ENCODE data around the gene COL4A6. TPM values are rescaled to one million over a fixed set of nuclear protein-coding genes. Genes with fewer than 3 reads are reported as not detected.
A peak's percentile ranks its signal among the peaks of the same experiment; 100 is the strongest.

COL4A6 gene
- total and polyA plus RNA-seq, 12 donors, result 0.14 to 1.4 (median 0.73) TPM

DNA sequence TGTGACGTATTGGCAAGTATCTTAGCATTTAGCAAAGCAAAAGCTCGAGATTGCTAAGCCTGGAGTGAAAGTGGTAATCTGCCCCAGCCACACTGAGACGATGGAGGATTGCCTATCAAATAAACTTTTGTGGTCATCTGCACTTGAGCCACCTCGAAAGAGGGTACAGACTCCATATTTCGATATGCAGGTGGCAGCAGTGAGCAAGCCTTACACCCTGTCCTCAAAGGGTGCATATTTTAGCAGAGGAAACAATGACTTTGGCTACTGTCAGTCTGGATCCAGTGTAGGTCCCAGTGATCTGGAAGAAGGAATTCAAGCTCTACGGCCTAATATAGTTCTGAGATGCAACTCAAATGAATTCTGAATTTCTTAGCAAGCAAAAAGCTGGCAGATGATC, 192.8 kb downstream of the COL4A6 start:
- WGBS, 4 donors, result 51 to 74% (median 66%) methylated on average over 6 of the region's 6 CpGs
- Histone ChIP-seq H3K4me3 (no peak overlapping the region), H3K9me3 (replicated peaks in 1 of 3) (no peaks in the 10 kb centered on the region), H3K4me1 (replicated peaks in 1 of 2) (no peaks in the 10 kb centered on the region), H3K27ac (no peak overlapping the region), H3K27me3 (peaks cover 31% of the 10 kb centered on the region), H3K36me3 (replicated peaks in 1 of 2) (no peaks in the 10 kb centered on the region)
- no peak for DNase-seq
- TF ChIP-seq, protein P1, sequence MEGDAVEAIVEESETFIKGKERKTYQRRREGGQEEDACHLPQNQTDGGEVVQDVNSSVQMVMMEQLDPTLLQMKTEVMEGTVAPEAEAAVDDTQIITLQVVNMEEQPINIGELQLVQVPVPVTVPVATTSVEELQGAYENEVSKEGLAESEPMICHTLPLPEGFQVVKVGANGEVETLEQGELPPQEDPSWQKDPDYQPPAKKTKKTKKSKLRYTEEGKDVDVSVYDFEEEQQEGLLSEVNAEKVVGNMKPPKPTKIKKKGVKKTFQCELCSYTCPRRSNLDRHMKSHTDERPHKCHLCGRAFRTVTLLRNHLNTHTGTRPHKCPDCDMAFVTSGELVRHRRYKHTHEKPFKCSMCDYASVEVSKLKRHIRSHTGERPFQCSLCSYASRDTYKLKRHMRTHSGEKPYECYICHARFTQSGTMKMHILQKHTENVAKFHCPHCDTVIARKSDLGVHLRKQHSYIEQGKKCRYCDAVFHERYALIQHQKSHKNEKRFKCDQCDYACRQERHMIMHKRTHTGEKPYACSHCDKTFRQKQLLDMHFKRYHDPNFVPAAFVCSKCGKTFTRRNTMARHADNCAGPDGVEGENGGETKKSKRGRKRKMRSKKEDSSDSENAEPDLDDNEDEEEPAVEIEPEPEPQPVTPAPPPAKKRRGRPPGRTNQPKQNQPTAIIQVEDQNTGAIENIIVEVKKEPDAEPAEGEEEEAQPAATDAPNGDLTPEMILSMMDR (IDR thresholded peaks at IDR 0.05), result no peak
- no peak for TF ChIP-seq POLR2A (IDR thresholded peaks at IDR 0.05)
- intact Hi-C loops (cut with DNase I), result no loop called here

DNA sequence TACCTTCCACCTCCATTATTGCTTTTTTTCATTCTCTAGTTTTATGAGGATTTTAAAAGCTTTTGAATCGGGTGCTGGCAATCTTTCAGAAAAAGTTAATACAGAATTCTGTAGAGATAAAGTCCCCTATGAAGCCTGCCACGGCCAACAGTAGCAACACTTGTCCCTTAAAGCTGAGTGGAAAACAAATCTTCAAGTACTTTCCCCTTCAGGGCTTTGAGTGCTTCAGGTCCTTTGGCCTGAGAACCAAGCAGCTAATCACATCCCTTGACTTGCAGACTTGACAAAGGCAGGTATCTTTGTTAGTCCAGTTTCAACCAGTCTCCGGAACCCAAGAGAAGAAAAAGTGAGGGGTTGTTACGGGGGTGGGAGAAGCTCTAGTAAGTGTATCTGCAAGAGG, 202.2 kb downstream of the COL4A6 start:
- Histone ChIP-seq H3K27me3 (peaks cover 22% of the 10 kb centered on the region), H3K36me3 (replicated peaks in 1 of 2) (no peaks in the 10 kb centered on the region), H3K4me3 (no peak overlapping the region), H3K9me3 (replicated peaks in 1 of 3) (no peaks in the 10 kb centered on the region), H3K4me1 (replicated peaks in 1 of 2) (no peaks in the 10 kb centered on the region), H3K27ac (no peak overlapping the region)
- no peak for DNase-seq
- WGBS, 4 donors, result 65 to 85% (median 79%) methylated on average over 3 to 4 of the region's 4 CpGs
- intact Hi-C loops (cut with DNase I), result loop anchor here in 1 of 2 donors (10.0 kb wide), 1 partner anchor 289 kb away; no protein-coding TSS in a partner anchor
- TF ChIP-seq, protein P1 (IDR thresholded peaks at IDR 0.05), result no peak
- no peak for TF ChIP-seq POLR2A (IDR thresholded peaks at IDR 0.05)

DNA sequence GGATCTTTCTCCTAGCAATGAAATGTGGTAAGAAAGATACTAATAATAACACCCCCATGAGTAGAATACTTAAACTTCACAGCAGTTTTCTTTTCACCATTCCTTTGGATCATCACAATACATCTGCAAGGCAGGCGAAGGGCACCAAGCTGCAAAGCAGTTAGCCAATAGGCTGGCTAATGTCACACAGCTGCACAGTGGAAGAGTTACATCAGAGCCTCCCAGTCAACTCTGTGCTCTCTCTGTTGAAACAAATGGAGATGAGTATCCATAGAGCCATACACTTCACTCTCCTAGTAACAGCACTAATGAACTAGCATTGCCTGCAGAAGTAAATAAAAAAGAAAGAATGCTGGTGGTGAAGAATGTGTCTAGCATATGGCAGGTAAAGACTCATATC, 207.6 kb downstream of the COL4A6 start:
- 64 to 100% (median 88%) methylated on average over 1 of the region's 1 CpG for WGBS, 4 donors
- Histone ChIP-seq H3K4me3 (no peak overlapping the region), H3K9me3 (replicated peaks in 1 of 3) (no peaks in the 10 kb centered on the region), H3K27me3 (peaks cover 5% of the 10 kb centered on the region), H3K36me3 (replicated peaks in 1 of 2) (no peaks in the 10 kb centered on the region), H3K4me1 (replicated peaks in 1 of 2) (no peaks in the 10 kb centered on the region), H3K27ac (no peak overlapping the region)
- TF ChIP-seq, protein P1 (IDR thresholded peaks at IDR 0.05), result no peak
- no peak for TF ChIP-seq POLR2A (IDR thresholded peaks at IDR 0.05)
- no peak for DNase-seq
- intact Hi-C loops (cut with DNase I), result loop anchor here in 1 of 2 donors (10.0 kb wide), 1 partner anchor 294 kb away; no protein-coding TSS in a partner anchor

DNA sequence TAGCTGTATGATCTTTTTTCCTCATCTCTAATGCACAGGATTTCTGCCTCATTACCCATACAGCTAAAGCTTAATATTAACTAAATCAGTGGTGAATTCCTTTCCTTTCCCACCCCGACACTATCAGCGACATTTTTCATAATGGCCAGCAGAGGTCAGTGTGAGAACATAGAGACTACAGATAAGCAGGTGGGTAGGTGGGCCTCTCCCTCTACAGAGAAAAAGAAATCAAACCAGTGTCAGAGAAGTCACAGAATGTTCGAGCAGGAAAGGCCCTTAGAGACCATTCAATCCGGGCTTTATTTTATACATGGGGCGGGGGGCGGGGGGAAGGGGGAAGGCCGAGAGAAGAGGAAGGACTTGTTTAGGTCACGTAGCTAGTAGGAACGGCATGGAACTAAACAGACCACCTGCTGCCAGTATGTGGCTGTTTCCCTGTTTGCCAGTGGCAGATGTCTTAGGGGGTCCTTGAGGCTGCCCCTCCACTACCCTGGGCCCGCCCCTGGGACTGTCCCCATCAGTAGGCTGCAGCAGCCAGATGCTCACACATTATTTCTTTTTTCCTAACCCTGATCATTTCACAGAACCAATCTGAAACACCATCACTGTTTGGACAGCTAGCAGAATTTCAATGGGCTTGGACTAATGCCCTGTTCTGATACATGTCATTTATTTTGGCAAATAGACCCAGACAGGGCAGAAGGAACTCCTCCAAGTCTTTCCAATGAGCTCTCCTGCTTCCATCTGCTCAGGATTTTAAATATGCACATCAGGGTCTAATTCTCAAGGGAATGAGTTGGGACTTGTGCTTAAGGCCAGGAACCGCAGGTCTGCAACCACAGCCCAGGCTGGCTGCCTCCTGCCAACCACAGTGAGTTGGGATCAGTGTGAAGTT, 213.2 kb downstream of the COL4A6 start:
- no peaks in the 10 kb centered on the region for H3K4me1 ChIP-seq (replicated peaks in 1 of 2)
- DNase-seq, result peak in 1 of 7 donors; percentile 1
- WGBS, 4 donors, result 19 to 34% (median 26%) methylated on average over 4 to 11 of the region's 11 CpGs
- TF ChIP-seq, protein P1 (IDR thresholded peaks at IDR 0.05), result peak; percentile 27 to 57 (median 41)
- TF ChIP-seq POLR2A (IDR thresholded peaks at IDR 0.05), result no peak
- no peaks in the 10 kb centered on the region for H3K9me3 ChIP-seq (replicated peaks in 1 of 3)
- no peak overlapping the region for H3K27ac ChIP-seq
- H3K27me3 ChIP-seq, result peaks cover 14% of the 10 kb centered on the region
- intact Hi-C loops (cut with DNase I), result no loop called here
- H3K36me3 ChIP-seq (replicated peaks in 1 of 2), result no peaks in the 10 kb centered on the region
- H3K4me3 ChIP-seq, result no peak overlapping the region

All from adrenal gland (tissue), 12 donors.